Chondrocyte (in vitro differentiated cells): ENCODE measurements around the gene UBE2J1. TPM values are rescaled to one million over a fixed set of nuclear protein-coding genes. Genes with fewer than 3 reads are reported as not detected.
"Not testable (repeated sequence)": the region's sequence is repeated elsewhere in the genome, so short reads cannot be mapped to it uniquely, and the experiment has no call there.

Experiments used
- DNase-seq: peaks from one replicate; pipeline ENCODE4 v3.0.0; 2021; ENCODE audit warnings: mixed read lengths, low spot score
- H3K27ac Mint-ChIP-seq: one replicate; pipeline ENCODE4 v1.8.0; 2021; ENCODE audit warnings: mild to moderate bottlenecking, moderate library complexity, mixed read lengths; ENCODE audit not compliant: unreplicated experiment
- H3K27me3 Mint-ChIP-seq: 2 replicates; pipeline ENCODE4 v1.8.0; 2021; ENCODE audit warnings: low read depth, mixed read lengths
- H3K36me3 Mint-ChIP-seq: 2 replicates; pipeline ENCODE4 v1.8.0; 2021; ENCODE audit warnings: low read depth, mixed read lengths
- H3K4me1 Mint-ChIP-seq: 2 replicates; pipeline ENCODE4 v1.8.0; 2021; ENCODE audit warnings: low read depth, mild to moderate bottlenecking, mixed read lengths
- H3K4me3 Mint-ChIP-seq: one replicate; pipeline ENCODE4 v1.8.0; 2021; ENCODE audit warnings: mild to moderate bottlenecking, moderate library complexity, mixed read lengths; ENCODE audit not compliant: unreplicated experiment
- H3K9me3 Mint-ChIP-seq: 2 replicates; pipeline ENCODE4 v1.8.0; 2021; ENCODE audit warnings: low read depth, mixed read lengths
- total RNA-seq: library from RNA; stranded (reverse); gene quantifications from 3 replicates; pipeline ENCODE4 v1.2.1, GENCODE V29; 2021
- TF ChIP-seq, protein P1 (sequence below): fragments of 200-600 bp; sonication (generic); IDR thresholded peaks from 2 replicates; pipeline ENCODE4 v1.5.0; 2021; ENCODE audit warnings: antibody characterized with exemption, mild to moderate bottlenecking, moderate library complexity

The UBE2J1 gene
- total RNA-seq, 1 donor from 2014 or later, result 49.1 TPM

DNA sequence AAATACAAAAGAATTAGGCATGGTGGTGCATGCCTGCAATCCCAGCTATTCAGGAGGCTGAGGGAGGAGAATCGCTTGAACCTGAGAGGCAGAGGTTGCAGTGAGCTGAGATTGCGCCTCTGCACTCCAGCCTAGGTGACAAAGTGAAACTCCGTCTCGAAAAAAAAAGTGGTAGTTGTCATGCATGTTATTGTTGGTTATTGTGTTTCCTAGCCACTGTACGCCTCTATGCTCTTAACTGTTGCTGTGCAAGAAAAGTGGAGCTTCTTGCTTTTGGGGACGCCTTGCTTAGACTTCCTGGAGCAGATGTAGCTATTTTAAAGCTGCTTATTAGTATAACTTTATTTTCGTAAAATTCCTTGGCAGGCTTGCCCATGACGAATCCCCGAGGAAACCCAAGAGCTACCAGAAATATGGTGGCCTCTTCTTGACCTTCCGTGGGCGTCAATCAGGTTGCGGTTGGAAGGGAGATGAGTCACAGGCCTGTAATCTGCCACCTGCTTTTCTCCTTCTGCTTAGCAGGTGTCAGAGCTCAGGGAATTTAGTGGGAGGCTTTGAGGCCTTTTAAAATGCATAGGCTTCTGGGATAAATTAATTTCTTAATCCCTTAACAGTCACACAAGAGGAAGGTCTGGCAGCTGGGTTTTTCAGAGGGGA is 54.7 kb downstream of the UBE2J1 start:
- Mint-ChIP-seq H3K4me1 (peaks cover 25% of the 10 kb centered on the region), H3K27me3 (peaks cover 31% of the 10 kb centered on the region), H3K9me3 (no peaks in the 10 kb centered on the region), H3K4me3 (no peak overlapping the region), H3K27ac (peak overlapping the region; percentile 89), H3K36me3 (peaks cover 2% of the 10 kb centered on the region)
- TF ChIP-seq, protein P1, sequence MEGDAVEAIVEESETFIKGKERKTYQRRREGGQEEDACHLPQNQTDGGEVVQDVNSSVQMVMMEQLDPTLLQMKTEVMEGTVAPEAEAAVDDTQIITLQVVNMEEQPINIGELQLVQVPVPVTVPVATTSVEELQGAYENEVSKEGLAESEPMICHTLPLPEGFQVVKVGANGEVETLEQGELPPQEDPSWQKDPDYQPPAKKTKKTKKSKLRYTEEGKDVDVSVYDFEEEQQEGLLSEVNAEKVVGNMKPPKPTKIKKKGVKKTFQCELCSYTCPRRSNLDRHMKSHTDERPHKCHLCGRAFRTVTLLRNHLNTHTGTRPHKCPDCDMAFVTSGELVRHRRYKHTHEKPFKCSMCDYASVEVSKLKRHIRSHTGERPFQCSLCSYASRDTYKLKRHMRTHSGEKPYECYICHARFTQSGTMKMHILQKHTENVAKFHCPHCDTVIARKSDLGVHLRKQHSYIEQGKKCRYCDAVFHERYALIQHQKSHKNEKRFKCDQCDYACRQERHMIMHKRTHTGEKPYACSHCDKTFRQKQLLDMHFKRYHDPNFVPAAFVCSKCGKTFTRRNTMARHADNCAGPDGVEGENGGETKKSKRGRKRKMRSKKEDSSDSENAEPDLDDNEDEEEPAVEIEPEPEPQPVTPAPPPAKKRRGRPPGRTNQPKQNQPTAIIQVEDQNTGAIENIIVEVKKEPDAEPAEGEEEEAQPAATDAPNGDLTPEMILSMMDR, result no peak
- DNase-seq, result no peak

DNA sequence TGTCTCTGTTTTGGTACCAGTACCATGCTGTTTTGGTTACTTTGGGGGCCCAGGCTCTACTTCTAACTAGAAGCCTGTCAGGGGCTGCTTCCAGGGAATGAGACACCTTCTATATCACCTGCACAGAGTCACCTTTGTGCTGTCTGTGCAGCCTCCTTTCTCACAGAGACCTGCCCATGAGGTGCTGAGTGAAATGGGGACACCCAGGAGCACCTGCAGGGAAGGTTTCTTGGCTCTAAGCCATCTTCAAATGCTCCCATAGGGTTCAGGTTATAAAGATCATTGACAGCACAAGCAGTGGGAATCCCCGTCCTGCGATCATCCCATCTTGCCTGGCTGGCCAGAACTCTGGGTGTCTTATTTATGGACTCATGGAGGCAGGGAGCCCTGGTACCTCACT is 56.5 kb downstream of the UBE2J1 start:
- H3K4me1 Mint-ChIP-seq, result peaks cover 27% of the 10 kb centered on the region
- H3K27me3 Mint-ChIP-seq, result peaks cover 27% of the 10 kb centered on the region
- H3K9me3 Mint-ChIP-seq, result no peaks in the 10 kb centered on the region
- peaks cover 2% of the 10 kb centered on the region for H3K36me3 Mint-ChIP-seq
- no peak for DNase-seq
- TF ChIP-seq, protein P1, result no peak
- no peak overlapping the region for H3K4me3 Mint-ChIP-seq
- H3K27ac Mint-ChIP-seq, result no peak overlapping the region

DNA sequence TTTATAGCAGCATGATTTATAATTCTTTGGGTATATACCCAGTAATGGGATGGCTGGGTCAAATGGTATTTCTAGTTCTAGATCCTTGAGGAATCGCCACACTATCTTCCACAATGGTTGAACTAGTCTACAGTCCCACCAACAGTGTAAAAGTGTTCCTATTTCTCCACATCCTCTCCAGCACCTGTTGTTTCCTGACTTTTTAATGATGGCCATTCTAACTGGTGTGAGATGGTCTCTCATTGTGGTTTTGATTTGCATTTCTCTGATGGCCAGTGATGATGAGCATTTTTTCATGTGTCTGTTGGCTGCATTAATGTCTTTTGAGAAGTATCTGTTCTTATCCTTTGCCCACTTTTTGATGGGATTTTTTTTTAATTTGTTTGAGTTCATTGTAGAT is 57.4 kb downstream of the UBE2J1 start:
- H3K4me3 Mint-ChIP-seq, H3K27ac Mint-ChIP-seq, H3K9me3 Mint-ChIP-seq, H3K36me3 Mint-ChIP-seq, DNase-seq: not testable (repeated sequence)
- peaks cover 25% of the 10 kb centered on the region for H3K27me3 Mint-ChIP-seq
- peaks cover 30% of the 10 kb centered on the region for H3K4me1 Mint-ChIP-seq

DNA sequence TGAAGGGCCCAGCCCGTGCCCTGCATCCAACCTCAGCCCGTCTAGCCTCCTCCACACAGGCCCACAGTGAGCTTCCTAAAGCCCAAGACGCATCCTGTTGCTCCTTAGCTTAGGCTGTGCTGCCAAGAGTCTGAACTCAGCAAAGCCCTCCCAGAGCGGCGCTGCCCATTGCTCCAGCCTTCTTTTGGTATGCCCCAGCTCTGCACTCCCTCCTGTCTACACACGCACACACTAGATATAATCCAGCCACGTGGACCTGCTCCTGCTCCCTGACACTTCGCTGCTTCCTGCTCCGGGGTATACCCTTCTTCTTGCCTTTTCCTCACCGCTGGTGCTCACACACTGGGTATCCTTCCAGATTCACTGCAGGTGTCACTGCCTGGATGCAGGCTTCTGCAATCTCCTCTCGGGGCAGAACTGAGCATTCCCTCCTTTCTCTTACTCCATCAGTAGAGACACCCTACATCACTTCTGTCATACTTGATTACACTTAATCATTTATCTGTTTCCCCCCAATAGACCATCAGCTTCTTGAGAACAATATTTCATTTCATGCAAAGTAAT is 61.2 kb downstream of the UBE2J1 start:
- no peak for DNase-seq
- peaks cover 5% of the 10 kb centered on the region for H3K36me3 Mint-ChIP-seq

DNA sequence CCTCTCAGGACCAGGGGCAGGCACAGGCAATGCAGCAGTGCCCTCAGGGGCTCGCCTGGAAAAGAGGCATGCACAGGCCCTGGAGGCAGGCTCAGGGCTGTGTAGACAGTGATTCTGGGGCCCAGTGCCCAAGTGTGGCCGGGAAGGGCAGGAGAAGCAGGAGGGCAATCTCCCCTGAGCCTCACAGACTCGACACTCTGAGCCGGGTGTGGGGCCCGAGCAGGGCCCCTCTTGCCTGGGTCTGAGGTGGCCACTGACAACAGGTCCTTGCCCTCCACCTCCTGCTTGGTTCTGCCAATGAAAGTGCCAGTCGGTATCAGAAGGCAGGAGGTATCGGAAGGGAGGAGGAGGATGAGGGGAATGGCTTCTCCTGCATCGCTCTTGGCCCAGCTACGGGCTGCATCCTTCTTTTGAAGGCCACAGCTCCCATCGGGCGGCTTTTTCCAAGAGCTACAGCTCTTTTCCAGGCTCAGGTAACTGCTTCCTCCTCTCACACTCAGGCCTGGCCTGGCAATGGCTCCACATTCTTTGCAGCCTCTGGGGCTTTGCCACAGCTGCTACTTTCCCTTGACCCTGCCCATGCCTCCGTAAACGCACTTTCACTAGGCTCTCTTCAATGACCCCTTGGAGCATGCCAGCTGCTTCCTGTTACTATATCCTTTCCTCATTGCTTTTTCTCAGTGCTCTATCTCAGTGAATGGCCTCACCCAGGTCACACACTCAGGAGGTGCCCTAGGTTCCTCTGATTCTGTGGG is 61.9 kb downstream of the UBE2J1 start:
- TF ChIP-seq, protein P1, result no peak
- H3K27ac Mint-ChIP-seq, result no peak overlapping the region
- DNase-seq, result no peak
- H3K27me3 Mint-ChIP-seq, result peaks cover 30% of the 10 kb centered on the region
- no peak overlapping the region for H3K4me3 Mint-ChIP-seq
- H3K4me1 Mint-ChIP-seq, result peaks cover 5% of the 10 kb centered on the region
- peaks cover 5% of the 10 kb centered on the region for H3K36me3 Mint-ChIP-seq
- H3K9me3 Mint-ChIP-seq, result no peaks in the 10 kb centered on the region

More for the DNA sequence above, 61.2 kb downstream of the UBE2J1 start:
- H3K4me1 Mint-ChIP-seq, result peaks cover 5% of the 10 kb centered on the region
- no peak overlapping the region for H3K4me3 Mint-ChIP-seq
- peaks cover 35% of the 10 kb centered on the region for H3K27me3 Mint-ChIP-seq
- TF ChIP-seq, protein P1, result no peak
- no peak overlapping the region for H3K27ac Mint-ChIP-seq
- no peaks in the 10 kb centered on the region for H3K9me3 Mint-ChIP-seq
